ENCODE data around the gene RFK.

The RFK gene

DNA sequence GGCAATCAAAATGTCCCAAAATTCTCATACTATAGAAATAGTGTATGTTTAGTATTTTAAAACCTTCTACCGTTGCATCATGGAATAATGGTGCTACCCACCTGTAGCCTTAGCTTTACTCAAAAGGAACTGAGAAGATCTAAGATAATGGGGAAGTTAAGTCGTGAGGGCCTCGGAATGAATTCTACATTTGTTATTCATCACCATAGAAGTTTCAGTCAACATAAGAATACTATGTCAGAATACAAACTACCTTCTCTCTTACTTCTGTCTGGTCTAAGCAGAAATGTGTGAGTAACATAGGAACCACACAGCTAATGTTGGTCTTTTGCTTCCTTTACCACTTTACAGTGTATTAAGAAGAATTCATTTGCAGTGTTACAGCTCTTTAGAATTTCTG is 43.2 kb downstream of the RFK start:
- TF ChIP-seq, protein P1, sequence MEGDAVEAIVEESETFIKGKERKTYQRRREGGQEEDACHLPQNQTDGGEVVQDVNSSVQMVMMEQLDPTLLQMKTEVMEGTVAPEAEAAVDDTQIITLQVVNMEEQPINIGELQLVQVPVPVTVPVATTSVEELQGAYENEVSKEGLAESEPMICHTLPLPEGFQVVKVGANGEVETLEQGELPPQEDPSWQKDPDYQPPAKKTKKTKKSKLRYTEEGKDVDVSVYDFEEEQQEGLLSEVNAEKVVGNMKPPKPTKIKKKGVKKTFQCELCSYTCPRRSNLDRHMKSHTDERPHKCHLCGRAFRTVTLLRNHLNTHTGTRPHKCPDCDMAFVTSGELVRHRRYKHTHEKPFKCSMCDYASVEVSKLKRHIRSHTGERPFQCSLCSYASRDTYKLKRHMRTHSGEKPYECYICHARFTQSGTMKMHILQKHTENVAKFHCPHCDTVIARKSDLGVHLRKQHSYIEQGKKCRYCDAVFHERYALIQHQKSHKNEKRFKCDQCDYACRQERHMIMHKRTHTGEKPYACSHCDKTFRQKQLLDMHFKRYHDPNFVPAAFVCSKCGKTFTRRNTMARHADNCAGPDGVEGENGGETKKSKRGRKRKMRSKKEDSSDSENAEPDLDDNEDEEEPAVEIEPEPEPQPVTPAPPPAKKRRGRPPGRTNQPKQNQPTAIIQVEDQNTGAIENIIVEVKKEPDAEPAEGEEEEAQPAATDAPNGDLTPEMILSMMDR (conservative IDR thresholded peaks at IDR 0.05; ENCODE audit: low read depth, low read length) = no peak
- Histone ChIP-seq H3K27me3 (ENCODE audit: insufficient read depth, low read depth) (no peaks in the 10 kb centered on the region), H4K20me1 (ENCODE audit: insufficient read depth) (no peaks in the 10 kb centered on the region), H3K9ac (no peak overlapping the region), H3K79me2 (ENCODE audit: insufficient read depth, low read depth) (no peaks in the 10 kb centered on the region), H3K4me2 (no peak overlapping the region), H2AFZ (ENCODE audit: low read depth) (no peak overlapping the region), H3K36me3 (ENCODE audit: insufficient read depth) (no peaks in the 10 kb centered on the region), H3K27ac (no peak overlapping the region), H3K4me3 (IDR thresholded peaks at IDR 0.05; ENCODE audit: insufficient read depth, low read depth, low read length) (no peak overlapping the region), H3K4me1 (ENCODE audit: low read depth, poor library complexity, severe bottlenecking) (peaks cover 37% of the 10 kb centered on the region)

DNA sequence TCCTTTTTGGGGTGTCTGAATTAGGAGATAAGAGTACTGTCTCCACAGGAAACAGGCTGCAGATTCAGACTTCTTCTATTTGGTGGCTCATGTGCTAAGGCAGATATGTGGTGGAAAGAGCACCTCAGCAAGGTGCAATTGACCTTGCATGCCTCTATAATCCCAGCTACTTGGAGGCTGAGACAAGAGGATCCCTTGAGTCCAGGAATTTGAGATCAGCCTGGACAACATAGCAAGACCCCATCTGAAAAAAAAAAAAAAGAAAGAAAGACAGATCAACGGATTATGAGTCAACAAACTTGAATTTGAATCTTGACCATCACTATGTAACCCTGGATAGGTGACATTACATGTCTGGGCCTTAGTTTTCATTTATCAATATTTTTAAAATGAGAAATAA is 44.4 kb downstream of the RFK start:
- Histone ChIP-seq H3K9ac (no peak overlapping the region), H3K27ac (no peak overlapping the region), H2AFZ (ENCODE audit: low read depth) (no peak overlapping the region), H4K20me1 (ENCODE audit: insufficient read depth) (no peaks in the 10 kb centered on the region), H3K27me3 (ENCODE audit: insufficient read depth, low read depth) (no peaks in the 10 kb centered on the region), H3K36me3 (ENCODE audit: insufficient read depth) (no peaks in the 10 kb centered on the region), H3K4me3 (IDR thresholded peaks at IDR 0.05; ENCODE audit: insufficient read depth, low read depth, low read length) (no peak overlapping the region), H3K4me1 (ENCODE audit: low read depth, poor library complexity, severe bottlenecking) (peaks cover 26% of the 10 kb centered on the region), H3K79me2 (ENCODE audit: insufficient read depth, low read depth) (no peaks in the 10 kb centered on the region), H3K4me2 (no peak overlapping the region)
- TF ChIP-seq, protein P1 (conservative IDR thresholded peaks at IDR 0.05; ENCODE audit: low read depth, low read length) = no peak

DNA sequence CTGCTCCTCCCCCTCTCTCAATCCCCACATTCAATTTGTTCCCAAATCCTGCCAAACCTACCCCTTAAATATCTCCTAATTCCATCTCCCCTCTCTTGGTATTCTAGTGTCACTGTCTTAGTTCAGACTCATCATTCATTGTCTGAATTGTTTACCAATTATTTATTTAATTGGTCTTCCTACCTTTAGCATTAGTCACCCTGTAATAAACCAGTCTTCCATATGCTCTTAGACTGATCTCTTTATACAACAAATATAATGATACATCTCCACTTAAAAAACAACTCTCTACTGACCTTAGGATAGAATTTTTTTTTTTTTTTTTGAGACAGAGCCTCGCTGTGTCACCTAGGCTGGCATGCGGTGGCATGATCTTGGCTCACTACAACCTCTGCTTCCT is 51.4 kb downstream of the RFK start:
- H3K4me2 ChIP-seq = no peak overlapping the region
- no peaks in the 10 kb centered on the region for H3K36me3 ChIP-seq (ENCODE audit: insufficient read depth)
- no peaks in the 10 kb centered on the region for H3K79me2 ChIP-seq (ENCODE audit: insufficient read depth, low read depth)
- no peak overlapping the region for H3K27ac ChIP-seq
- TF ChIP-seq, protein P1 (conservative IDR thresholded peaks at IDR 0.05; ENCODE audit: low read depth, low read length) = no peak
- H4K20me1 ChIP-seq (ENCODE audit: insufficient read depth) = no peaks in the 10 kb centered on the region
- H2AFZ ChIP-seq (ENCODE audit: low read depth) = no peak overlapping the region
- no peak overlapping the region for H3K4me3 ChIP-seq (IDR thresholded peaks at IDR 0.05; ENCODE audit: insufficient read depth, low read depth, low read length)
- H3K4me1 ChIP-seq (ENCODE audit: low read depth, poor library complexity, severe bottlenecking) = no peaks in the 10 kb centered on the region
- H3K27me3 ChIP-seq (ENCODE audit: insufficient read depth, low read depth) = no peaks in the 10 kb centered on the region
- H3K9ac ChIP-seq = no peak overlapping the region

DNA sequence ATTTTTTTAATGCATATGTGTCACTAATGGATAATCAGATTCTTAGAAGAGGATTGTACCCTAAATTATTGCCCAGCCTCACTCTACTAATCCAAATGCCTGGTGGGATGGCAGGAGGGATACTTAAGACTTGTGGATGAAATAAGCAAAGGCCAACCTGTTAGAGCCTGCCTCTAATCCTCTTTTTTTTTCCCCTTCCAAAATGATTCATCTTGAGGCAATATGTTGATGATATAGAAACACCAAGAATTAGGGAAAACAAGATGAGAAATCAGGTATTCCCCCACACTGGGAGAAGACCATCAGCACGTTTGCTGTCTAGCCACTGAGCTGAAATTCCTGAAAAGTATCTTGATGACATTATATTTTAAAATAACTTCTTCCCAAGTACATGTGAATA is 52.0 kb downstream of the RFK start:
- H3K4me2 ChIP-seq = no peak overlapping the region
- no peak overlapping the region for H3K9ac ChIP-seq
- H2AFZ ChIP-seq (ENCODE audit: low read depth) = no peak overlapping the region
- H4K20me1 ChIP-seq (ENCODE audit: insufficient read depth) = no peaks in the 10 kb centered on the region
- H3K79me2 ChIP-seq (ENCODE audit: insufficient read depth, low read depth) = no peaks in the 10 kb centered on the region
- H3K27ac ChIP-seq = no peak overlapping the region
- H3K36me3 ChIP-seq (ENCODE audit: insufficient read depth) = no peaks in the 10 kb centered on the region
- H3K4me3 ChIP-seq (IDR thresholded peaks at IDR 0.05; ENCODE audit: insufficient read depth, low read depth, low read length) = no peak overlapping the region
- H3K27me3 ChIP-seq (ENCODE audit: insufficient read depth, low read depth) = no peaks in the 10 kb centered on the region
- TF ChIP-seq, protein P1 (conservative IDR thresholded peaks at IDR 0.05; ENCODE audit: low read depth, low read length) = no peak
- no peaks in the 10 kb centered on the region for H3K4me1 ChIP-seq (ENCODE audit: low read depth, poor library complexity, severe bottlenecking)

DNA sequence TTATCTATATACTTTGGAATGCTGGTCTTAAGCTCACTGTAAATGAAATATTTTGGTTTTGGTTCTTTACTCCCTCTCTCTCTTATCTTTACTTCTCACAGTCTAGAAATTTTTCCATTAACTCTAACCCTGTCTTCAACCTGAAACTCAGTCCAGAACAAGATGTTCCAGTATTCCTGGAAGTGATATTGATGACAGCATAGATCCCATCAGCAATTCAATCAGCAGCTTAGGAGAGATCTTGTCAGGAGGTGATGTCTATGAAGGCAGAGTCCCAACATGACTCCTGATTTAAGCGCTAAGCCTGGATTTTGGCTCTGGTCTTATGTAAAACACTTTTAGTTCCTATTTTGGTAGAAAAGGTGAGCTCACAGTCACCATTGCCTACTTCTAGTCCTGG is 52.6 kb downstream of the RFK start:
- H3K4me3 ChIP-seq (IDR thresholded peaks at IDR 0.05; ENCODE audit: insufficient read depth, low read depth, low read length) = no peak overlapping the region
- H3K9ac ChIP-seq = no peak overlapping the region
- H3K79me2 ChIP-seq (ENCODE audit: insufficient read depth, low read depth) = no peaks in the 10 kb centered on the region
- H3K27me3 ChIP-seq (ENCODE audit: insufficient read depth, low read depth) = no peaks in the 10 kb centered on the region
- TF ChIP-seq, protein P1 (conservative IDR thresholded peaks at IDR 0.05; ENCODE audit: low read depth, low read length) = no peak
- H3K4me2 ChIP-seq = no peak overlapping the region
- H3K4me1 ChIP-seq (ENCODE audit: low read depth, poor library complexity, severe bottlenecking) = no peaks in the 10 kb centered on the region
- no peak overlapping the region for H3K27ac ChIP-seq
- H3K36me3 ChIP-seq (ENCODE audit: insufficient read depth) = no peaks in the 10 kb centered on the region
- H4K20me1 ChIP-seq (ENCODE audit: insufficient read depth) = no peaks in the 10 kb centered on the region
- no peak overlapping the region for H2AFZ ChIP-seq (ENCODE audit: low read depth)

All from KMS-11 (cell line).